Endothelial cell of umbilical vein (primary cell): ENCODE measurements around the gene HUNK. TPM values are rescaled to one million over a fixed set of nuclear protein-coding genes. Genes with fewer than 3 reads are reported as not detected.

Experiments used
- BruUV-seq: library from RNA; stranded (reverse); fragments of 400-500 nt; replicated peaks from 2 replicates; lab custom pipeline; 2021; lab: Mats Ljungman, UMichigan
- CTCF ChIA-PET: fragments of 300-600, 350-600 bp; sonication (Branson Sonifier 250); formaldehyde crosslinking; loops from one replicate; lab custom pipeline; 2021; ENCODE audit warnings: antibody characterized with exemption, inconsistent platforms; lab: Charles Lee
- POLR2A ChIA-PET: fragments of 300-600, 350-600 bp; sonication (Branson Sonifier 250); formaldehyde crosslinking; loops from one replicate; lab custom pipeline; 2021; ENCODE audit warnings: antibody characterized with exemption, inconsistent platforms; lab: Charles Lee
- DNase-seq: peaks from one replicate; pipeline ENCODE4 v3.0.0-alpha.2; 2011; ENCODE audit warnings: low read depth, low spot score
- FAIRE-seq: peaks from 2 replicates; lab custom pipeline; 2011; peaks lifted over from hg19 to GRCh38; lab: Jason Lieb, UNC
- H2AFZ ChIP-seq: 2 replicates; pipeline ENCODE4 v1.6.0; 2012; ENCODE audit warnings: low read depth, low read length, control low read depth, inconsistent platforms
- H3K27ac ChIP-seq: 2 replicates; pipeline ENCODE4 v1.5.1; 2011; ENCODE audit warnings: low read depth, mild to moderate bottlenecking, control low read depth, low read length, moderate library complexity; ENCODE audit not compliant: insufficient read depth
- H3K27me3 ChIP-seq, 2 experiments: 2 replicates each; pipeline versions ENCODE4 v1.6.0 to v1.6.1; 2011; ENCODE audit warnings: low read length in 2 of 2, mixed read lengths in 1 of 2; ENCODE audit not compliant: control insufficient read depth in 2 of 2, insufficient read depth in 2 of 2
- H3K36me3 ChIP-seq, 2 experiments: 2 replicates in 1 of 2; 3 replicates in 1 of 2; pipeline ENCODE4 v1.5.1; 2011; ENCODE audit warnings: low read length in 2 of 2, mild to moderate bottlenecking in 1 of 2, moderate library complexity in 1 of 2; ENCODE audit not compliant: control insufficient read depth in 2 of 2, insufficient read depth in 2 of 2; ENCODE audit errors: extremely low read depth in 1 of 2
- H3K4me1 ChIP-seq: 3 replicates; pipeline ENCODE4 v1.5.1; 2011; ENCODE audit warnings: mild to moderate bottlenecking, low read length; ENCODE audit not compliant: control insufficient read depth, insufficient read depth; ENCODE audit errors: extremely low read depth
- H3K4me2 ChIP-seq: 2 replicates; pipeline ENCODE4 v1.6.1; 2011; ENCODE audit warnings: low read length, control low read depth, mixed read lengths; ENCODE audit not compliant: insufficient read depth
- H3K4me3 ChIP-seq, 3 experiments: fragments of 200-600 bp in 1 of 3; sonication (generic), shearing (Covaris generic) in 1 of 3; replicated peaks in 1 of 3; 2 replicates each; pipeline ENCODE4 v1.5.1; 2011 to 2016; ENCODE audit warnings: control low read depth in 3 of 3, low read length in 3 of 3, mild to moderate bottlenecking in 2 of 3, inconsistent platforms in 1 of 3, low read depth in 1 of 3, moderate library complexity in 1 of 3; ENCODE audit not compliant: insufficient read depth in 1 of 3
- H3K79me2 ChIP-seq: 2 replicates; pipeline ENCODE4 v1.6.0; 2012; ENCODE audit warnings: low read length, inconsistent platforms; ENCODE audit not compliant: control insufficient read depth, insufficient read depth
- H3K9ac ChIP-seq: replicated peaks from 2 replicates; pipeline ENCODE3; 2011; ENCODE audit warnings: low read length, control low read depth; ENCODE audit not compliant: insufficient read depth; ENCODE audit errors: extremely low read depth
- H3K9me1 ChIP-seq: replicated peaks from 3 replicates; pipeline ENCODE4 v1.6.0; 2011; ENCODE audit warnings: mild to moderate bottlenecking, low read length; ENCODE audit not compliant: control insufficient read depth, insufficient read depth; ENCODE audit errors: extremely low read depth
- H3K9me3 ChIP-seq: replicated peaks from 2 replicates; pipeline ENCODE4 v1.5.1; 2012; ENCODE audit warnings: low read length, inconsistent platforms; ENCODE audit not compliant: control insufficient read depth, insufficient read depth
- H4K20me1 ChIP-seq: replicated peaks from 2 replicates; pipeline ENCODE3; 2011; ENCODE audit warnings: mild to moderate bottlenecking, low read length; ENCODE audit not compliant: control insufficient read depth, insufficient read depth; ENCODE audit errors: extremely low read depth
- EZH2 ChIP-seq: IDR thresholded peaks from 2 replicates; pipeline ENCODE4 v1.6.1; 2012; ENCODE audit warnings: borderline replicate concordance, low read depth, mild to moderate bottlenecking, moderate library complexity, low read length, inconsistent platforms; ENCODE audit not compliant: severe bottlenecking
- FOS ChIP-seq: IDR thresholded peaks from 2 replicates; pipeline ENCODE4 v1.6.1; 2011; ENCODE audit warnings: mild to moderate bottlenecking, low read length, moderate library complexity, borderline replicate concordance; ENCODE audit not compliant: insufficient read depth
- GATA2 ChIP-seq: IDR thresholded peaks from 2 replicates; pipeline ENCODE4 v1.7.0; 2011; ENCODE audit warnings: low read depth, mild to moderate bottlenecking, moderate library complexity, mixed read lengths, low read length; ENCODE audit not compliant: insufficient read length, insufficient read depth
- JUN ChIP-seq: IDR thresholded peaks from 2 replicates; pipeline ENCODE4 v1.6.1; 2011; ENCODE audit warnings: borderline replicate concordance, low read depth; ENCODE audit not compliant: insufficient read length, insufficient read depth
- MYC ChIP-seq: IDR thresholded peaks from one replicate; pipeline ENCODE4 v1.6.1; 2011; ENCODE audit warnings: mild to moderate bottlenecking, low read depth, low read length
- POLR2A ChIP-seq: IDR thresholded peaks from 2 replicates; pipeline ENCODE4 v1.6.1; 2012; ENCODE audit warnings: low read depth, mild to moderate bottlenecking, control low read depth, low read length
- POLR2AphosphoS5 ChIP-seq: IDR thresholded peaks from 2 replicates; pipeline ENCODE4 v1.6.1; 2012; ENCODE audit warnings: low read depth, mild to moderate bottlenecking, control low read depth, low read length, moderate library complexity; ENCODE audit not compliant: insufficient read depth
- dilution Hi-C: fragments of 300-500 bp; cut with MboI; formaldehyde crosslinking; loops from one replicate; pipeline ENCODE4 v1.15.0; 2019; ENCODE audit warnings: low sequenced_read_pairs; ENCODE audit not compliant: extremely low pct_ligation_motif_present
- intact Hi-C: fragments of 100-400 bp; cut with micrococcal nuclease; formaldehyde crosslinking; loops from one replicate; pipeline ENCODE4 v1.10.0; 2022
- polyA plus RNA-seq, 4 experiments: library from polyadenylated mRNA; depleted of rRNA in 3 of 4; stranded (reverse) in 3 of 4; unstranded in 1 of 4; fragments of >200 nt; gene quantifications; 2 replicates each; pipeline versions ENCODE4 v1.2.1 to v1.2.3, GENCODE V29; 2011 to 2012; ENCODE audit warnings: missing spikeins in 1 of 4
- total RNA-seq: library from RNA; stranded (reverse); gene quantifications from 2 replicates; pipeline ENCODE4 v1.2.3, GENCODE V29; 2021
- TF ChIP-seq, protein P1 (sequence below): IDR thresholded peaks from 2 replicates; pipeline ENCODE4 v1.6.1; 2011; ENCODE audit not compliant: insufficient read depth, insufficient read length
- TF ChIP-seq, protein P2 (sequence below), 2 donors: IDR thresholded peaks; 1 replicate in 1 of 2; 2 replicates in 1 of 2; pipeline ENCODE4 v1.5.1; 2011; ENCODE audit warnings: low read length in 2 of 2, mild to moderate bottlenecking in 2 of 2, moderate library complexity in 2 of 2, control low read depth in 1 of 2, inconsistent platforms in 1 of 2, low read depth in 1 of 2; ENCODE audit not compliant: insufficient read depth in 1 of 2; ENCODE audit errors: extremely low read depth in 1 of 2

HUNK gene
- total and polyA plus RNA-seq, 2 donors (not counting 3 experiments of a cell fraction or from before 2014, with no cell fraction given) = not detected

DNA sequence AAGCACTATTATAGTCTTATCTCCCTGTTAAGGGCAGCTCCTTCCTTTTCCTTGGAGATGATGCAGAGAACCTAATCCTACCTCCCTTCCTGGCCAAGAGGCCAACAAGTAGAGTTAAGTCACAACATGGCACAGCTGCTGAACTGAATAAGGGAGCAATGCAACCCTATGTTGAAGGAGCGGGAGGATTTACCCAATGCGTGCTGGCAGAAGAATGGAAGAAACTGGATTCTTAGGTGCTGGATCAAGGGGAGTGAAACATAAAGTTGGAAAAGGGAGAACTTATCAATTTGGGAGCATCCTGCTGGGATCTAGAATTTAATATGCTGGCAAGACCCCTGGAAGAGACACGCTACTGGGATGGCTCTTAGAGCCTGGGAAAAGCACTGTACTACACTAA is 12.0 kb upstream of the HUNK start:
- no peak for TF ChIP-seq EZH2
- no peak for TF ChIP-seq POLR2A
- no peak for TF ChIP-seq MYC
- Histone ChIP-seq H3K4me3 (no peak overlapping the region), H3K79me2 (no peaks in the 10 kb centered on the region), H3K9me3 (no peaks in the 10 kb centered on the region), H3K4me2 (no peak overlapping the region), H3K27ac (no peak overlapping the region), H4K20me1 (no peaks in the 10 kb centered on the region), H3K36me3 (no peaks in the 10 kb centered on the region), H2AFZ (no peak overlapping the region), H3K4me1 (no peaks in the 10 kb centered on the region), H3K27me3 (no peaks in the 10 kb centered on the region), H3K9ac (no peak overlapping the region), H3K9me1 (no peaks in the 10 kb centered on the region)
- ChIA-PET CTCF (no interaction called here), POLR2A (no interaction called here)
- FAIRE-seq (no peak), DNase-seq (no peak)
- intact Hi-C loops = no loop called here
- no TSS peak for BruUV-seq
- dilution Hi-C loops = no loop called here

DNA sequence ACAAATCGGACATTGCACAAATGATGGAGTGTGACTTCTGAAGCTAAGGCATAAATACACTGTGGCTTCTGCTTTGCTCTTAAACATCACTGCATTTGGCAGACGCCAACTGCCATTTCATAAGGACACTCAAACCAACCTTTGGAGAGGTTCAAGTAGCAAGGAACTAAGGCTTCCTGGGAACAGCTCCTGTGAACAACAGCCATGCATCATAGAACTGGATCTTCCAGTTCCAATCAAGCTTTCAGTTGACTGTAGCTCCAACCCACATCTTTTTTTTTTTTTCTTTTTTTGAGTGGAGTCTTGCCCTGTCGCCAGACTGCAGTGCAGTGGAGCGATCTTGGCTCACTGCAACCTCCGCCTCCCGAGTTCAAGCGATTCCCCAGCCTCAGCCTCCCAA is 10.7 kb upstream of the HUNK start:
- no TSS peak for BruUV-seq

More for the DNA sequence above, 10.7 kb upstream of the HUNK start:
- H3K9ac ChIP-seq = no peak overlapping the region
- no peaks in the 10 kb centered on the region for H3K4me1 ChIP-seq
- H3K4me2 ChIP-seq = no peak overlapping the region
- H3K9me1 ChIP-seq = no peaks in the 10 kb centered on the region
- no peaks in the 10 kb centered on the region for H3K9me3 ChIP-seq
- ChIA-PET CTCF (interaction anchor here (1.8 kb wide), 1 partner anchor 396 kb away, joined by 7 read pairs; no protein-coding TSS in a partner anchor), POLR2A (no interaction called here)
- intact Hi-C loops (no loop called here), dilution Hi-C loops (no loop called here)
- no peaks in the 10 kb centered on the region for H3K36me3 ChIP-seq
- DNase-seq (no peak), FAIRE-seq (no peak)
- no peak overlapping the region for H3K27ac ChIP-seq
- no peak overlapping the region for H2AFZ ChIP-seq
- no peak overlapping the region for H3K4me3 ChIP-seq
- no peaks in the 10 kb centered on the region for H3K79me2 ChIP-seq
- TF ChIP-seq GATA2 = no peak
- no peak for TF ChIP-seq POLR2A
- TF ChIP-seq, protein P1, sequence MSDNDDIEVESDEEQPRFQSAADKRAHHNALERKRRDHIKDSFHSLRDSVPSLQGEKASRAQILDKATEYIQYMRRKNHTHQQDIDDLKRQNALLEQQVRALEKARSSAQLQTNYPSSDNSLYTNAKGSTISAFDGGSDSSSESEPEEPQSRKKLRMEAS = no peak
- TF ChIP-seq EZH2 = no peak
- no peak for TF ChIP-seq FOS
- TF ChIP-seq, protein P2, sequence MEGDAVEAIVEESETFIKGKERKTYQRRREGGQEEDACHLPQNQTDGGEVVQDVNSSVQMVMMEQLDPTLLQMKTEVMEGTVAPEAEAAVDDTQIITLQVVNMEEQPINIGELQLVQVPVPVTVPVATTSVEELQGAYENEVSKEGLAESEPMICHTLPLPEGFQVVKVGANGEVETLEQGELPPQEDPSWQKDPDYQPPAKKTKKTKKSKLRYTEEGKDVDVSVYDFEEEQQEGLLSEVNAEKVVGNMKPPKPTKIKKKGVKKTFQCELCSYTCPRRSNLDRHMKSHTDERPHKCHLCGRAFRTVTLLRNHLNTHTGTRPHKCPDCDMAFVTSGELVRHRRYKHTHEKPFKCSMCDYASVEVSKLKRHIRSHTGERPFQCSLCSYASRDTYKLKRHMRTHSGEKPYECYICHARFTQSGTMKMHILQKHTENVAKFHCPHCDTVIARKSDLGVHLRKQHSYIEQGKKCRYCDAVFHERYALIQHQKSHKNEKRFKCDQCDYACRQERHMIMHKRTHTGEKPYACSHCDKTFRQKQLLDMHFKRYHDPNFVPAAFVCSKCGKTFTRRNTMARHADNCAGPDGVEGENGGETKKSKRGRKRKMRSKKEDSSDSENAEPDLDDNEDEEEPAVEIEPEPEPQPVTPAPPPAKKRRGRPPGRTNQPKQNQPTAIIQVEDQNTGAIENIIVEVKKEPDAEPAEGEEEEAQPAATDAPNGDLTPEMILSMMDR (IDR thresholded peaks at IDR 0.05; ENCODE audit: extremely low read depth in 1 of 2, insufficient read depth in 1 of 2, low read depth in 1 of 2, low read length in 2 of 2) = no peak
- TF ChIP-seq MYC = no peak
- no peak for TF ChIP-seq POLR2AphosphoS5
- TF ChIP-seq JUN = no peak
- no peaks in the 10 kb centered on the region for H4K20me1 ChIP-seq
- peaks cover 0 to under 1% of the 10 kb centered on the region in 2 experiments for H3K27me3 ChIP-seq
